GM12873 (cell line): ENCODE measurements around the gene SMIM10.

Experiments
- CTCF ChIP-seq: IDR thresholded peaks from 2 replicates; pipeline ENCODE4 v1.5.1; 2012; ENCODE audit warnings: low read depth, mild to moderate bottlenecking, moderate library complexity, low read length, control low read depth; ENCODE audit not compliant: insufficient read depth; ENCODE audit errors: missing control alignments

Gene SMIM10

GRCh38 chrX:135000516-135000915 lies 9.7 kb downstream of the SMIM10 start:
- TF ChIP-seq CTCF: no peak

DNA sequence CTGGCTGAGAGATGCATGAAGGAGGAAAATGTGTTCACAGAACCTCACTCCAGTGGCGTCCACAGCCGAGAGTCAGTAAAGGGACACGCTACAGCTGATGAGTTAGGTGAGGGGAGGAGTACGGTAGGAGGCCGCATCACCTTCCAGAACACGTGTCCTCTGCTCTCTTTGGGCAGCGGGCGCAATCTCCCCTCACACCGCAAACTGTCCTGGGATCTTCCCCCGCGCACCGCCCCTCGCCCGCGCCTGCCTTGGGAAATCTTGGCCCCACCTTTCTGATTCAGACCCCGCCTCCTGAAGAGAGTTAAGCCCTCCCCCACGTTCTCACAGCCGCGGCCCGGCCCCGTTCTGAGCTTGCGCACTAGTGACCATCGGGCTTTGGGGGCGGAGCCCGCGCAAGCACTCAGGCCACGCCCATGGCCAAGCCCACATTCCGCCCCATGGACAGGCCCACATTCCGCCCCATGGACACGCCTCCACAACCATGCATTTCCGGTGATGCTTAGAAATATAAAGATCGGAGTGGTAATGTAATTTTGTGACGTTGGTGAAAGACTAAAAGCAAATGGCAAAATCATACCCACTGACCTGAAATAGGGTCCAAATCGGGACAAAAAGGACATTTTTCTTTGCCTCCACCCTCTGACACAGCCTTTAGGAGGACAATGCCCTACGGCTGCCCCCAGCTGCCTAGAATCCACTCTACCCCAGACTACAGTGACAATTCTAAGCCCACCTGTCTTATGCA lies 13.3 kb downstream of the SMIM10 start:
- TF ChIP-seq CTCF: no peak

- no peak for TF ChIP-seq CTCF
Measured at GRCh38 chrX:135006187-135006586, 15.4 kb downstream of the SMIM10 start.

DNA sequence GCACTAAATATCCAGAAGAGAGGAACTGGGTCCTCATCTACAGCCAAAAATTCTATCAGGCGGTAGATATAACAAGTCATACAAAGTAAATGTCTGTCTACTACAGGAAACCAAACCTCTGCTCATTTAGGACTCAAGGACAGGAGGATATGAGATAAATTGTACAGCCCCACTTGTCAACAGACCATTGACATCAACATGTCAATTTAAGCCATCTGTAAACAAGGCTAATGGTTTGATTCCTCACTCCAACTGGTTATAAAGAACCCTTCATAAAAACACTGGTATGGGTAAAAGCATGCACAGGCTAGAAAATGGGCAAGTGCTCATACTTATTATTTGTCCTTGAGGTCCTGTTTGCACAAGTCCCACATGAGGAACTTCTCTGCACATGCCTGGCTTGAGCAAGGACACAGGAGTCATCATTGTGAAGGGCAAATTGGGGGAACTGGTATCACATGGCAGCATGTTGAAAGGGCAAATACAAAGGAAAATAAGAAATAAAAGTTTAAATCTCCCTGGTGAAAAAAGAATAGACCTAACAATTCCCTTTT lies 18.3 kb downstream of the SMIM10 start:
- TF ChIP-seq CTCF: no peak

DNA sequence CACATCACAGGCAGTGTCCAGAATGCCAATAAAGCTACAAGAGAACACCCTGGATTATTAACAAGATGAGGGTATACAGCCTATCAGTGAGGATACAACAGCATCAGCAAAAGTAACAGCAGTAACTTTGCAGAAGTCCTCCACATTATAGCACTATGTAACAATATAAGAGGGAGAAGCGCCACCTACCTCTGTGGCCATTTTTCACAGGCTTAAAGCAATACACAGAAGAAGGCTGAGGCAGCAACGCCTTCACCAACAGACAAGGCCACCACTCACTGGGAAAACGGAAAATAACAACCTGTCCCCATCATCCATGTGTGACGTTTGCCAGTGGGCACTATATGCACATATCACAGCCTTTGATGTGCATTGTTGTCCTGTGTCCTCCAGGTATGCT lies 19.0 kb downstream of the SMIM10 start:
- no peak for TF ChIP-seq CTCF

GRCh38 chrX:135010921-135011320 lies 20.1 kb downstream of the SMIM10 start:
- TF ChIP-seq CTCF: no peak

- no peak for TF ChIP-seq CTCF
Measured at GRCh38 chrX:135015523-135016245, 24.9 kb downstream of the SMIM10 start.
